Activated CD8-positive, alpha-beta memory T cell treated with anti-CD3 and anti-CD28 coated beads, Interleukin-2, amount 50 U/mL, for 4 hours (primary cell): ENCODE results near the gene SNORC.

Source experiments
- DNase-seq: peaks from one replicate; pipeline ENCODE4 v3.0.0-alpha.2; 2020

SNORC gene

DNA sequence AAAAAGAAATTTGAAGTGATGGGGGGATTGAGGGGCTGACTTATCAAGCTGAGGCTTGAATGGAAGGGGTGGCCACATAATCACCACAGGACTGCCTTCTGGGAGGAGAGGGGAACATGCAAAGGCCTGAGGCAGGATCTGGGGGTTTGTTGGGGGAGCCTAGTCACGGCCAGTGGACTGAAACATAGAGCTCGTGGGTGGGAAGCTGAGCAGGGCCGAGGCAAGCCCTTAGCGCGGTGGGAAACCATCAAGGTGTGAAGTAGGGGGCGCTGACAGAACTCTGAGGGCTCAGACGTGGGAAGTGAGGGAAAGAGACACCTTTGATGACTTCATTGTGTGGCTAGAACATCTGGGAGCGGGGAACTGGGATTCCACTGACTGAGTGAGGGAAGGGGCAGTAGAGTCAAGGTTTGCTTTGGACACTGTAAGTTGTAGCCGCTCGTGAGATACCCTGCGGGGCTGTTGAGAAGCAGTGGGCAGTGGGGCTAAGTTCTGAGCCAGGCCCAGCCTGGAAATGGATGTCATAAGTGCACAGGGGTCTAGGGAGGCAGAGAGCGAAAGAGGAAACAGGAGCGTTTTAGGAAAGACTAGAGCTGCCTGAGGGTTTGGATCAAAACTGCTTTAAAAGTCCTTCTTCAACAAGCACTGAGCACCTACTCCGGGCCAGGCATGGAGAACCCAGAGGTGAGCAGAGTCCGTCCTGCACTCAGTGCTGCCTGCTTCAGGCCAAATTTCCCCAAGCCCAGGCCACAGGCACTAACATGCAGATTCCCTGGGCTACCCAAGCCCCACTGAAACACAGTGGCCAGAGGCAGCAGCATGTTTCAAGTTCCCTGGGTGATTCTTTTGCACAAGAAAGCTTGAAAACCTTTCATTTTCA lies 686 bp upstream of the SNORC start:
- no peak for DNase-seq

DNA sequence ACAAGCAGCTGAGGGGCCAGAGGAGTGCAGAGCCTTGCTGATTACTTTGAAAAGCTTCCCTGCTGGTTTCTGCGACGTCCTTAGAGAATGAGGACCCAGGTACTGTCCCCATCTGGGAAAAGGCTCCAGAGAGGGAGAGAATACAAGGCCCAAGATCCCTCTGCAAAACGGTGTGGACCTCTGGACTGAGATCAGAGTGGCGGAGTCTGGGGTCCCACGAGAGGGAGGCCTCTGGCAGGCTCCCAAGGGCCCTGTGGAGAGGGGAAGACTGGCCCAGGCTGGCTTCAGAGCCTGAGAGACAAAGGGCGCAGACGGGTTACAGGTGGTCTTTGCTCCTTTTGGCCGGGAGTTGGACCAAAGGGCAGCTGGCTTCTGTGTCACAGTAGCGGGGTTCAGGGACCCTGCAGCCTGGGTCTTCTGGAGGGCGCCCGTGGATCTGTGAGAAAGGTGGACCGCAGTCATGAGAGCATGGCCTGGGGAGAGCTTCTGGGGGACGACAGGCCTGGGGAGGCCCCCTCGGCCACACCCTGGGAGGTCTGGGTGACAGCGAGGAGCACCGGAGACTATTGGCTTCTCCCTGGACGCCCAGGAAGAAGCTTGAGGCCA lies 805 bp downstream of the SNORC start:
- no peak for DNase-seq

DNA sequence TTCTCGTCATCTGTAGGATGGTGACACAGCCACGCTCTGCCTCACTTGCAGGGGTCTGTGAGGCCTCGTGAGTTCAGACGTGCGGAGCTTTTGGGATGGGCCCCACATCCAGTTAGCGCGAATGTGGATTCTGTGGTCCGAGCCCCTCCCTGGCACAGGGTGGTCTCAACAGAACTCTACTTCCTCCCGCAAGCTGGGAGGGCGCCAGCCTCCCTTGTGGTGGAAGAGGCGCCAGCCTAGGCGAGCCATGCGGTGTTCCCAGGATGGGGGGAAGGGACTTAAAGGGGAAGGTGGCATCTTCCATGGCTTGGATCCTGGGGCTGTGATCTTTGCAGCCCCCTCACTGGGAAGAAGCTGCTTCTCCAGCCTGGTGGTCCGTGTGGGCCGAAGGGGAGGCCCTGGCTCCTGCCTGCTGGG lies 1.4 kb downstream of the SNORC start:
- no peak for DNase-seq

- DNase-seq: no peak
Measured at GRCh38 chr2:232871835-232872736, 2.0 kb downstream of the SNORC start.

DNA sequence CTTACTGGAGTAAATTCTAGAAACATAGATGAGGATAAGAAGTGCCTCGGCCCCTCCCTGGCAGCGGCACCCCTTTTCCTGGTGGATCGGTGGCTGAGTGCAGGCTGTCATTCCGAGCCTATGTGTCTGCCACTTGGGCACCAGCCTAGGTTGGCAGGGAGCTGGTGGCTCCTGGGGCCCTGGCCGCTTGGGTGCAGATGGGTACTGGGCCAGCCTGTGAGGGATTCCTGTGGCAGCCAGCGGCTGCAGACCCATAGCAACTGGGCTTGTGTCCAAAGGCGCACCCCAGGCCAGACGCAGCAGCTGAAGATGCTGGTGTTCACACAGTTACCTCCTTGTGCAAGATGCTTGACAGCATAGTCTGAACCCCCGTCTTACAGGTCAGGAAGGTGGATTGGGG lies 2.8 kb downstream of the SNORC start:
- DNase-seq: no peak

DNA sequence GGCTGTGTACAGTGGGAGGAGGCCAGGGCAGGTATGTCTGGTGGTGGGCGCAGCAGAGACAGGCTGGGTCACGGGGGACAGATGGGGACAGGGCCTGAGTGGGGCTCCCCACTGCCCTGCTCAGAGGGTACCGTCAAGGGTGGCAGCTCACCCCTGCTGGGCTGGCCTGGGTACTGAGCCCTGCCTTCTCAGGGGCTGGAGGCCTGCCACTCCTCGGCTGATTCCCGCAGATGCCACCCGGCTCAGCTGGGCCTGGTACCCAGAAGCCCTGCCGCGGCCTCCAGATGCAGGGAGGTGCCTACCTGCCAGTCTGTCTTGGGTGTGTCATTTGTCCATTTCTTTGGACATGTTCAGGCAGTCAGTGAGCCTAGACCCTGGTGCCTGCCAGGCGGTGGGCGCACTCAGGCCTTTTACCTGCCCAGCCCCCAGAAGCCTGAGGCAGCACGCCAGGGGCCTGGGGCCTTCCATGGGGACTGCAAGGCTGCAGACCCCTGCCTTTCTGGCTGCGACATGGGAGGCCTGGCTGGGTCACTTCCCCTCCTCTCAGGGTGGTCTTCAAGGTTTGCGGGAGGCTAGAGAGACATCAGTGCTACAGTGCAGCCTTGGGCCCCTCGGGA lies 3.3 kb downstream of the SNORC start:
- DNase-seq: no peak

DNA sequence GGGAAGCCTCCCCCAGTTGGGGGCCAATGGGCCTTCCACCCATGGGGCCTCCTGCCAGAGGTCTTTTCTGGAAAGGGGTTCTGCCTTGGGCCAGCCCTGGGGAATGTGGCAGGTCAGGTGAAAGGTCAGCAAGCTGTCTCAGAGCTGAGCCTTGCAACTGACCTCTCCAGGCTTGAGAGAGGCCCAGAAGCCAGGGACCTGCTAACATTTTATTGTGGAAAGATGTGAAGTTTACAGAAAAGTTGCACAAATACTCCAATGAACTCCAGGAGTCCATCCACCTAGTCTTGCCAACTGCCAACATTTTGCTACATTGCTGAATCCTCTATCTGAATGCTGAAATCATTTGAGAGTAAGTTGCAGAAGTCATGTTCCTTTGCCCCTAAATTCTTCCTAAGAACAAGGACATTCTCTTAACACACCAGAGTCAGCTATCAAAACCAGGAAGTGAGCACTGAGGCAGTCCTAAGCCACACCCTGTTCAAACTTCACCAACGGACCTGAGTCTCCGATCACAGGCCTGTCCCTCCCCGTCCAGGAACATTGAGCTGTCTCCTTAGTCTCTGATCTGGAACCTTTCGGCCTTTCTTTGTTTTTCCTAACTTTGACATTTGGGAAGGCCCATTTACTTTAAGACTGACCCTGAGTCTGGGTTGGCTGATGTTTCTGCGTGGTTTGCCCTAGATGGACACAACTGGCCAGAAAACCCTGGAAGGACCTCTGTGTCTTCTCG lies 4.0 kb downstream of the SNORC start:
- no peak for DNase-seq

- no peak for DNase-seq
Measured at GRCh38 chr2:232874677-232875223, 4.7 kb downstream of the SNORC start.

DNA sequence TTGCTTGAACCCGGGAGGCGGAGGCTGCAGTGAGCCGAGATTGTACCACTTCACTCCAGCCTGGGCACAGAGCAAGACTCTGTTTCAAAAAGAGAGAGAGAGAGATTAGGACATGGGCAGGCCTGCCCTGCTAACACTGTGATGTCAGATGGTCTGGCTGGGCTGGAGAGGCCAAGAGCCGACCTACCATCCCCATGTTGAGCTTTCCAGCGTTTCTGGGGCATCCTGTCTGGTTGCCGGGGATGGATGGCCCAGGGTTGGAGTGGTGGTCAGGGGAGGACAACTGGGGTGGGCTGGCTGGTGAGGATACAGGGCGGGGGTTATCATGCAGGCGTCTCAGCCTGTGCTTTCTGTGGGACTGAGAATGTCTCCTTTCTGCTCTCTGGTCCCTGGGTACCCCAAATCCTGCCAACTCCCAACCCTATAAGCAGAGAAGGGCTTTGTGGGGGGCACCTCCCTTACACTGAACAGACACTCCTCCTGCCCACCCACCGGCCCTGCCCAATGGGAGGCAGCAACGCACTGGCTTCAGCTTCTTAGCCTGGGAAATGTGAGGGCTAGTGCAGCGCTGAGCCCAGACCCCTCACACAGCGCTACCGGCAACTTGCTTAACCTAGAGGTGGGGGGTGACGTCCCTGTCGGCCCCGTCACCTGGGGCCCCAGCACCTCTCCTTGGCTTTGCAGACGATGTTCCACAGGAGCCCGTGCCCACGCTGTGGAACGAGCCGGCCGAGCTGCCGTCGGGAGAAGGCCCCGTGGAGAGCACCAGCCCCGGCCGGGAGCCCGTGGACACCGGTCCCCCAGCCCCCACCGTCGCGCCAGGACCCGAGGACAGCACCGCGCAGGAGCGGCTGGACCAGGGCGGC lies 5.4 kb downstream of the SNORC start:
- no peak for DNase-seq

DNA sequence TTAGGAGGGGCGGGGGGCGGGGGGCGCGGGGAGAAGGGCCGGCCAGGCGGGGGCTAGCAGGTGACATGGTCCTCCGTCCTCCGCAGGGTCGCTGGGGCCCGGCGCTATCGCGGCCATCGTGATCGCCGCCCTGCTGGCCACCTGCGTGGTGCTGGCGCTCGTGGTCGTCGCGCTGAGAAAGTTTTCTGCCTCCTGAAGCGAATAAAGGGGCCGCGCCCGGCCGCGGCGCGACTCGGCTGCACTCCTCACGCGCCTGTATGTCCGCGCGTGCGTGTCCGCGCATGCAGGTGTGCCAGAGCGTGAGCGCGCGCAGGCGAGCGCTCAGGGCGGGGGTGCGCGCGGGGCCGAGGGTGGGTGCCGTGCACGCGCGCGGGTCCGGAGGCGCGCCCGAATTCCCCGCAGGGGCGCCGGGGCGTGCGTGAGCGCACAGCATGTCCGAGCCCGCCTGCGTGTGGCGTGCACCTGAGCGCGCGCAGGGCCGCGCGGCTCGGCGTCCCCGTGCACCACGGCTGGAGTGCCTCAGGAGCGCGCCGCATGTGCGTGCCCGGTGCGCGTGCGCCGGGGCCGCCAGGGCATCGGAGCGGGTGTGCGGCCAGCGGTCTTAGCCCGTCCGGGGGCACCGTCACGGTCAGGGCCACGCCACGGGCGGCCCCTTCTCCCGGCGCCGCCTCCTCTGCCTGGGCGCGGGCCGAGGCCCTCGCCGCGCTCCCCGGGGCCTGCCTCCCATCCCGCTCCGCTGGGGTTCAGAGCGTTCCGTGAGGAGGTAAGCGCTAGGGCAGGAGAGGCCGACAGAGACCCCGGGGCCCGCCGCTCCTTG lies 6.3 kb downstream of the SNORC start:
- no peak for DNase-seq

- no peak for DNase-seq
Measured at GRCh38 chr2:232876978-232877441, 6.9 kb downstream of the SNORC start.

- DNase-seq: no peak
Measured at GRCh38 chr2:232877940-232878511, 8.0 kb downstream of the SNORC start.

DNA sequence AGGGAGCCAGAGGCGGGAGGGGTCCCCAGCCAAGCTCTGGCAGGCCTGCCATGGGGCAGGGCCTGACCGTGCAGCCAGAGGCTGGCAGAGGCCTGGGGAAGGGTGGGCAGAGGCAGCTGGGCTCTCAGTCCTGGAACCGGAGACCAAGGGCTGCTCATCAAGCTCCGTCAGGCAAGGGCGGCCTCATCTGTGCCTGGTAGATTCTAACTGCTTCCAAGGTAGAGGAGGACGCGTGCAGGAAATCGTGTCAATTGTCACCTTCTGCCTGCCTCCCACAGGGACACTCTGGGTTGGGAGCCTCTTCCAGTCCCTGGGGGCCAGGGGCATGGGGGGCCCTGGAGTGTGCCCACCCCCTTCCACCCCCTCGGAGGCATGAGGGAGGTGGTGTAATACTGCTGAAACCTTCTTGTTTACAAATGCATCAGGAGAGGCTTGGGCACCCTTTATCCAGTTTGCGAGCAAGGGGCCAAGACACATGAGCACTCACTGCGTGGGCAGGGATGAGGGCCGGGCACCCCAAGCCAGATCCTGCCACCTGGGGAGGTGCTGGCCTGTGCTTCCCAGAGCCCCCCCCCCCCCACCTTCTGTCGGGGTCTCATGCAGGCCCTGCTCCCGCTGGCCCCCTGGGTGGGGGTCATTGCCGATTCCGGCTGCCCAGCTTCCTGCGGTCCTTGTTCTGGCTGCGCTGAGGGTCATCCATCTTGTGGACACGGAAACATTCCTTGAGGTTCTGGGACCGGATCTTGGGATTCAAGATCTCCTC lies 9.0 kb downstream of the SNORC start:
- no peak for DNase-seq

DNA sequence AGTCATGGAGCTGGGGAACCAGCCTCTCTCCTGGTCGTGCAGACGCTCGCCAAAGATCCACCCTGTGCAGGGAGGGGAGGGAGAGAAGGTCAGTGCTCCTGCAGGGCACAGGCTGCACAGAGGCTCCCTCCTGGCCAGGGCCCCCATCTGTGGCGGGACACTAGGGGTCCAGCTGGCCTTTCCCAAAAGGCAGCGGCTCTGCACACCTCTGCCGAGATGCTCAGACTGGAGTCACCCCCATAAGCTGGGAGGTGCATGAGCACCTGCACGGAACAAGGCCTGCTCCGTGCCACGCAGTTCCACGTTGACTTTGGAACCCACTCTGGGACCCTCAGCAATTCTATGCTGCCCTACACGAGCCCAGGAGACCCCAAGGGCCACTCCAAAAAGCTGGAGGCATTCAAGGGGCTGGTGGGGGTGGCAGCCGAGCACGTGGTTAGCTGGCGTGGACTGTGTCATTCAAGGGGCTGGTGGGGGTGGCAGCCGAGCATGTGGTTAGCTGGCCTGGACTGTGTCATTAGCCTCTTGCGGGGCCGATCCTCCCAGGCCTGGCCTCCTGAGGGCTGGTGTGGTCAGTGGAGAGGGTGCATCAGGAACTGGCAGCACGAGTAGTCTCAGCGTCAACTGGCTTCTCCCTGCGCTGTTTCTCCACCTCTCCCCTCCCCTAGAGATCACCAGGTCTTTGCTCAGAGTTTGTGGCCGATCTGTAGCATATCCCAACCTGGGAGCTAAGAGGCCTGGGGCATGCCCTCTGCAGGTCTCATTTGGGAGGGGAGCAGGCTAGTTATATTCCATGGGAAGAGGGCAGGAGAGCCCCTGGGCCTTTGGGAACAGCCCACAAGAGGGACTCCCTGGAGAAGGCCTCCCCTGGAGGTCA lies 9.8 kb downstream of the SNORC start:
- no peak for DNase-seq

GRCh38 chr2:232880764-232881351 lies 10.8 kb downstream of the SNORC start:
- DNase-seq: no peak

DNA sequence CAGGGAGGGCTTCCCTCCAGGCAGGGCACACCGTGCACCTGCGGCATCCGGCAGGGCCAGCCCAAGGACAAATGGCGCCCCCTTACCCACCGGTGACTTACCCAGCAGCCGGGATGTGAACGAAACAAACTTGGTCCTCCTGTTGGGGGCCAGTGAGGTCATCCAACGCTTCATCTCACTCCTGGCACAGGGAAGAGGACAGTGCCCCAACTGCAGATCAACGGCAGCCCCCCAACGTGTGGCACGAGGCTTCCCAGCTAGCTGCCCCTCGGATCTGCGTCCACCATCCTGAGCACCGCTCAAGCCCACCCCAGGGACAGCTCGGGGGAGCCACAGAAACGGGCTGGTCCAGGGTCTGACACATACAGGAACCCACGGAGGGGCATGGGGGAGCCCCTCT lies 12.0 kb downstream of the SNORC start:
- DNase-seq: no peak

DNA sequence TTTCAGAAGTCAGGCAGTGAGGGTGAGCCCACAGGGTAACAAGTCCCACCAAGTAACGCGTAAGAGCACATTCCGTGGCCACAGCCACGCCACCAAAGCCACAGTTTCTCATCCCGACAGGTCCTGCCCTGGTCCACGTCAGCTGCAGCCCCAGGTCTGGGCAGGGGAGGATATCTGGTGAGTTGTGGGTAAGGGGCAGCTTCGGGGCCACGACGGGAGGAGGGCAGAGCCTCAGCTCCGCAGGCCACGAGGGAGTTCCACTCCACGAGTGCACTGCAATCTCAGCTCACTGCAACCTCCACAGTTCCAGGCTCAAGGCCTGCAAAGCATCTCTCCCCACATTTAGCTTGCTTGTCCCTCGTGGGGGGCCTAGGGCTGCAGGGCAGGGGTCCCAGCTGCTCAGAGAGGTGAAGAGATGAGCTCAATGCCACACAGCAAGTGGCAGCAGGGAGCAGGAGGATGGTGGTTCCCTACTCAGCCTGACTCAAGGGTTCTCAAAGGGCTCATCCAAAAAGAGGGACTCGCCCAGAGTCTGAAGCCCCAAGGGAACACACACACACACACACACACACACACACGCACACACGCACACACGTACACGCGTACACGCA lies 12.5 kb downstream of the SNORC start:
- DNase-seq: no peak
